Skeletal muscle tissue (tissue), 4 donors: Measurements from ENCODE around the gene SLC9A6. TPM values are rescaled to one million over a fixed set of nuclear protein-coding genes. Genes with fewer than 3 reads are reported as not detected.

Source experiments
- H3K27ac ChIP-seq: one replicate; pipeline ENCODE4 v1.7.0; 2013; ENCODE audit warnings: mild to moderate bottlenecking, low read depth, low read length, inconsistent platforms
- H3K27me3 ChIP-seq, 3 donors: one replicate each; pipeline ENCODE4 v1.7.0; 2013; ENCODE audit warnings: low read length in 3 of 3; ENCODE audit not compliant: control insufficient read depth in 3 of 3, insufficient read depth in 3 of 3
- H3K36me3 ChIP-seq, 3 donors: one replicate each; pipeline ENCODE4 v1.7.0; 2013; ENCODE audit warnings: low read length in 3 of 3; ENCODE audit not compliant: control insufficient read depth in 3 of 3, insufficient read depth in 3 of 3
- H3K4me1 ChIP-seq, 3 donors: one replicate each; pipeline ENCODE4 v1.7.0; 2013; ENCODE audit warnings: low read length in 3 of 3, mild to moderate bottlenecking in 3 of 3; ENCODE audit not compliant: control insufficient read depth in 3 of 3, insufficient read depth in 3 of 3
- H3K4me3 ChIP-seq, 3 donors: one replicate each; pipeline ENCODE4 v1.7.0; 2013; ENCODE audit warnings: low read length in 3 of 3
- H3K9ac ChIP-seq, 3 donors: one replicate each; pipeline ENCODE4 v1.7.0; 2013; ENCODE audit warnings: low read length in 3 of 3, mild to moderate bottlenecking in 3 of 3, moderate library complexity in 2 of 3, low read depth in 1 of 3
- H3K9me3 ChIP-seq, 3 donors: one replicate each; pipeline ENCODE4 v1.7.0; 2013; ENCODE audit warnings: low read length in 3 of 3; ENCODE audit not compliant: control insufficient read depth in 3 of 3
- total RNA-seq: library from RNA; depleted of rRNA; stranded (reverse); fragments of >200 nt; gene quantifications from one replicate; pipeline ENCODE4 v1.2.3, GENCODE V29; 2014
- donor health status: Osteomylitis.

Gene SLC9A6
- total RNA-seq, 1 donor from 2014 or later, result 12.5 TPM

GRCh38 chrX:136055651-136056221 is 70.5 kb downstream of the SLC9A6 start:
- Histone ChIP-seq H3K4me1 (peaks cover 4 to 13% (median 8%) of the 10 kb centered on the region in 3 donors), H3K27ac (peak overlapping the region; percentile 52), H3K9me3 (no peaks in the 10 kb centered on the region), H3K9ac (peak overlapping the region; percentile 11 to 61 (median 58)), H3K36me3 (no peaks in the 10 kb centered on the region), H3K27me3 (no peaks in the 10 kb centered on the region), H3K4me3 (peak overlapping the region; percentile 15 to 41 (median 27))

- Histone ChIP-seq H3K4me1 (peaks cover 4 to 13% (median 8%) of the 10 kb centered on the region in 3 donors), H3K9ac (no peak overlapping the region), H3K36me3 (no peaks in the 10 kb centered on the region), H3K9me3 (no peaks in the 10 kb centered on the region), H3K4me3 (no peak overlapping the region), H3K27me3 (peaks cover 0 to 3% (median 0%) of the 10 kb centered on the region in 3 donors), H3K27ac (no peak overlapping the region)
Measured at GRCh38 chrX:136057567-136057966, 72.3 kb downstream of the SLC9A6 start.

DNA sequence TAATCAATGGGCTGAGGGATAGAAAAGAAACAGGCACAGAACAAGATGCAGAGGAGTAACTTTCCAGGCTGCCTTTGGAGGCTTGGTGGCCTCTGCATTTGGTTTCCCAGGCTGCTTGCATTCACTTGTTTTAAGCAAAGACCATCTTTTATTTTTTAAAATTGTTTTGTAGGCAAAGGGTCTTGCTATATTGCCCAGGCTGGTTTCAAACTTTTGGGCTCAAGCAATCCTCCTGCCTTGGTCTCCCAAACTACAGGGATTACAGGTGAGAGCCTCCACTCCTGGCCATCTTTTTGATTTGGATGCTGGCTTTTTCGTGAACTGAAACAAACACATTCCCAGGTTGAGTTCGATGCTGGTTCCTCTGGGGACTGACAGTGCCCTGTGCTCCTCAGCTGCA is 74.1 kb downstream of the SLC9A6 start:
- Histone ChIP-seq H3K4me3 (no peak overlapping the region), H3K9ac (no peak overlapping the region), H3K9me3 (no peaks in the 10 kb centered on the region), H3K27ac (no peak overlapping the region), H3K36me3 (no peaks in the 10 kb centered on the region), H3K27me3 (peaks cover 0 to 3% (median 0%) of the 10 kb centered on the region in 3 donors), H3K4me1 (peaks cover 4 to 16% (median 8%) of the 10 kb centered on the region in 3 donors)

DNA sequence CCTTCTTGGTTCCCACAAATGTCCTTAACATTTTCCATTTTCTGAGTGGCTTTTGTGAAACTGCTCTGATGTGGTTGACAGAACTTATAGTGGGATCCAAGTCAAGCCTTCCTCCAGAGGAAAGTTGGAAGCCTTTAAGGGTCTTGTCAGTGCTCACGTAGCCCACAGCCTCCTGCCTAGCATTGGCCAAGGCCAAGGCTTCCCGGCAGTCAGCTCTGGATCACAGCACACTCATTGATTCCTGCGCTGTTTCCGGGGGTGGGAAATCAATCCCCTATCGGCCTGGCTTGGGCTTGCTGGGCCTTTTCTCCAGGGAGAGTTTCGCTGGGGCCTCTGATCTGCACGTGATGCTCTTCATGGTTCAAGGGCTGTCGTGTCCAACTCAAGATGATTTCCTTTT is 76.1 kb downstream of the SLC9A6 start:
- Histone ChIP-seq H3K4me3 (no peak overlapping the region), H3K9me3 (no peaks in the 10 kb centered on the region), H3K9ac (no peak overlapping the region), H3K27me3 (peaks cover 0 to 3% (median 0%) of the 10 kb centered on the region in 3 donors), H3K4me1 (peaks cover under 1 to 9% (median 1%) of the 10 kb centered on the region in 3 donors), H3K27ac (no peak overlapping the region), H3K36me3 (no peaks in the 10 kb centered on the region)

DNA sequence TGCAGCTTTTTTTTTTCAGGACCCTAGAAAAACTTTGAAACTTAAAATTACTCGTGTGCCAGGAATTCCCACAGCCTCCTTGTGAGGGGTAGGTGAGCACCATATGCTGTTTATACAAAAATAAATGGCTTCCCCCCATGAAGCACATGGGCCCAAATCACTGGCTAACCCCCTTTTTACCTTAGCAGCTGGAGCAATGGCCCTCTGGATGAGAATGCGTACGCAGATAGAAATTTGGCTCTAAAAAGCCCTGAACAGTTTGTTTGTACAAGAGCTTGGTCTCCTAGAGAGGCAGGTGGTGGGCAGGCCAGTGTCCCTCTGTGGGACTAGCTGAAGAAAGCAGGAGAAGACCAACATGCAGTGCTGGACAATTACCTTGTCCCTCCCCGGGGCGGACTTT is 76.5 kb downstream of the SLC9A6 start:
- no peak overlapping the region for H3K9ac ChIP-seq
- no peak overlapping the region for H3K27ac ChIP-seq
- no peaks in the 10 kb centered on the region for H3K36me3 ChIP-seq
- peaks cover 0 to 5% (median 0%) of the 10 kb centered on the region in 3 donors for H3K27me3 ChIP-seq
- H3K4me3 ChIP-seq, result no peak overlapping the region
- peaks cover 0 to 5% (median 0%) of the 10 kb centered on the region in 3 donors for H3K4me1 ChIP-seq
- H3K9me3 ChIP-seq, result no peaks in the 10 kb centered on the region

DNA sequence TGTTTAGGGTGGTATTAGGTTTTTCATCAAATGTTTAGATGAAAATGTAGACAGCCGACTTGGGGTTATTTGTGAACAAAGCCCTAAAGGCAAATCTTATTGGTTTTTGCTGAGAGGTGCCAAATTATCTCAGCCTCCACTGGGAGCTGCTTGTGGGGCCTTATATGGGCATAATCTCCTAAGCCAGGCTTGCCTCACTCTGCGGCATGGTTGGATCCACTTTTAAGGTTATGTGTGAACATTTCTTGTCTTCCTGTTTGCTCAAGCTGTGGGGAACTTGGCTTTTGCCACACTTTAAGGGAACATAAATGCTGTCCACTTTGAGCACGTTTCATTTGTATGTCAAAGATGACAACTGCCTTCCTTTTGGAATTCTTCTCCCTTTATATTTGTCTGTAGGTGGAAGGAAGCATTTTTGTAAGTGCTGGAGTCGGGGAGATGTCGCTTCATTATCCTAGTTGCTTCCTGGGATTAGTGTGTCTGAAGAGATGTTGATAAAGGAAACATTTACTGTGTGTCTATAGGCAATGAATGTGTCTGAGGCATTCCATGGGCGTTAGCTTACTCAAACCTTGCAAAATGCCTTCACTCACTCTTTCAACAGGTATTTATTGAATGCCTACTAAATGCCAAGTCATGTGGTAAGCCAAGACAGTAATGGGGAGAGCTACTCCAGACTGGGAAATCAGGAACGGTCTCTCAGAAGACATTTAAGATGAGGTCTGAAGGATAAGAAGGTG is 78.3 kb downstream of the SLC9A6 start:
- no peak overlapping the region for H3K9ac ChIP-seq
- no peaks in the 10 kb centered on the region for H3K36me3 ChIP-seq
- H3K27me3 ChIP-seq, result peaks cover 0 to 7% (median 0%) of the 10 kb centered on the region in 3 donors
- peaks cover 0 to 3% (median 0%) of the 10 kb centered on the region in 3 donors for H3K4me1 ChIP-seq
- no peak overlapping the region for H3K4me3 ChIP-seq
- H3K27ac ChIP-seq, result peak overlapping the region; percentile 23
- no peaks in the 10 kb centered on the region for H3K9me3 ChIP-seq

GRCh38 chrX:136064661-136065043 is 79.4 kb downstream of the SLC9A6 start:
- H3K9me3 ChIP-seq, result no peaks in the 10 kb centered on the region
- no peak overlapping the region for H3K9ac ChIP-seq
- H3K36me3 ChIP-seq, result no peaks in the 10 kb centered on the region
- peaks cover 0 to 7% (median 0%) of the 10 kb centered on the region in 3 donors for H3K27me3 ChIP-seq
- H3K4me1 ChIP-seq, result peaks cover 0 to 3% (median 0%) of the 10 kb centered on the region in 3 donors
- peak overlapping the region; percentile 42 for H3K27ac ChIP-seq
- H3K4me3 ChIP-seq, result no peak overlapping the region

- no peak overlapping the region for H3K4me3 ChIP-seq
- no peaks in the 10 kb centered on the region for H3K36me3 ChIP-seq
- H3K27ac ChIP-seq, result peak overlapping the region; percentile 42
- peaks cover 0 to 3% (median 0%) of the 10 kb centered on the region in 3 donors for H3K4me1 ChIP-seq
- no peak overlapping the region for H3K9ac ChIP-seq
- H3K9me3 ChIP-seq, result no peaks in the 10 kb centered on the region
- peaks cover 0 to 7% (median 0%) of the 10 kb centered on the region in 3 donors for H3K27me3 ChIP-seq
Measured at GRCh38 chrX:136065044-136065671, 79.9 kb downstream of the SLC9A6 start.

- H3K36me3 ChIP-seq, result no peaks in the 10 kb centered on the region
- no peak overlapping the region for H3K9ac ChIP-seq
- peaks cover 0 to 3% (median 0%) of the 10 kb centered on the region in 3 donors for H3K4me1 ChIP-seq
- no peaks in the 10 kb centered on the region for H3K9me3 ChIP-seq
- no peak overlapping the region for H3K27ac ChIP-seq
- no peak overlapping the region for H3K4me3 ChIP-seq
- peaks cover 0 to 4% (median 0%) of the 10 kb centered on the region in 3 donors for H3K27me3 ChIP-seq
Measured at GRCh38 chrX:136067097-136067496, 81.9 kb downstream of the SLC9A6 start.

DNA sequence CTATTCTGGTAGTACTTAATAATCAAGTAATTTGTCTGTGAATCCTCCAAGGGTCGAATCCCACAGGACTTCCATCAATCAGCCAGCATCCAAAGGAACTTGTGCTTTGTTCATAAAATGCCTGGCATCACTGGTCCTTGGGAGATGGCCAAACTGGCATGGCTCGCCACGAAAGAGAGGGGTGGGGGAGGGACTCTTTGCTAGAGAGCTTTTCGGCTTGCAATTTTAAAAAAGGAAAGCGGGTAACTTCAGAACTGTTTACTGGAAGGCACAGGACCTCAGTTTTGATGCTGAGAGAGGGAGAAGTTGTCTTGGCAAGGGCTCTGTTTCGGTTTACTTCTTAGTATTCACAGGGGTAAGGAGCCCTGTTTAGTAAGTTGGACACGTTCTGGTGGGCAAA is 82.7 kb downstream of the SLC9A6 start:
- Histone ChIP-seq H3K9me3 (no peaks in the 10 kb centered on the region), H3K4me1 (peaks cover 0 to 3% (median 0%) of the 10 kb centered on the region in 3 donors), H3K4me3 (no peak overlapping the region), H3K27me3 (peaks cover 0 to 4% (median 0%) of the 10 kb centered on the region in 3 donors), H3K9ac (no peak overlapping the region), H3K36me3 (no peaks in the 10 kb centered on the region), H3K27ac (no peak overlapping the region)
